Activated CD8-positive, alpha-beta memory T cell treated with anti-CD3 and anti-CD28 coated beads, Interleukin-2, amount 50 U/mL, for 24 hours (primary cell): ENCODE data around the gene SNX6.
"Not testable (repeated sequence)": the region's sequence is repeated elsewhere in the genome, so short reads cannot be mapped to it uniquely, and the experiment has no call there.

Experiments
- DNase-seq: peaks from one replicate; pipeline ENCODE4 v3.0.0-alpha.2; 2020; ENCODE audit errors: extremely low read depth

Gene SNX6

GRCh38 chr14:34634360-34634771, 4.4 kb upstream of the SNX6 start:
- DNase-seq = not testable (repeated sequence)

GRCh38 chr14:34633742-34634141, 3.8 kb upstream of the SNX6 start:
- no peak for DNase-seq

GRCh38 chr14:34632411-34632978, 2.5 kb upstream of the SNX6 start:
- no peak for DNase-seq

- no peak for DNase-seq
Observed at GRCh38 chr14:34629344-34629656, 648 bp downstream of the SNX6 start.

GRCh38 chr14:34628681-34629135, 1.2 kb downstream of the SNX6 start:
- no peak for DNase-seq

GRCh38 chr14:34623506-34623905, 6.4 kb downstream of the SNX6 start:
- no peak for DNase-seq

GRCh38 chr14:34620839-34621238, 9.1 kb downstream of the SNX6 start:
- DNase-seq = no peak

- DNase-seq = no peak
Observed at GRCh38 chr14:34620115-34620514, 9.8 kb downstream of the SNX6 start.

GRCh38 chr14:34619471-34619870, 10.5 kb downstream of the SNX6 start:
- no peak for DNase-seq

GRCh38 chr14:34616360-34616759, 13.6 kb downstream of the SNX6 start:
- DNase-seq = no peak

GRCh38 chr14:34615507-34615906, 14.4 kb downstream of the SNX6 start:
- DNase-seq = no peak

- no peak for DNase-seq
Observed at GRCh38 chr14:34614638-34615037, 15.3 kb downstream of the SNX6 start.

- no peak for DNase-seq
Observed at GRCh38 chr14:34610101-34610500, 19.8 kb downstream of the SNX6 start.

GRCh38 chr14:34605461-34605860, 24.5 kb downstream of the SNX6 start:
- no peak for DNase-seq

- no peak for DNase-seq
Observed at GRCh38 chr14:34604995-34605394, 25.0 kb downstream of the SNX6 start.

- no peak for DNase-seq
Observed at GRCh38 chr14:34596891-34597290, 33.1 kb downstream of the SNX6 start.

- no peak for DNase-seq
Observed at GRCh38 chr14:34593740-34594375, 36.1 kb downstream of the SNX6 start.

GRCh38 chr14:34592623-34593022, 37.3 kb downstream of the SNX6 start:
- no peak for DNase-seq

- no peak for DNase-seq
Observed at GRCh38 chr14:34583525-34583924, 46.4 kb downstream of the SNX6 start.

- DNase-seq = no peak
Observed at GRCh38 chr14:34582117-34582680, 47.7 kb downstream of the SNX6 start.

- DNase-seq = no peak
Observed at GRCh38 chr14:34580381-34580780, 49.6 kb downstream of the SNX6 start.

GRCh38 chr14:34571771-34572170, 58.2 kb downstream of the SNX6 start:
- no peak for DNase-seq

GRCh38 chr14:34569750-34570149, 60.2 kb downstream of the SNX6 start:
- DNase-seq = no peak

- DNase-seq = no peak
Observed at GRCh38 chr14:34568803-34569202, 61.1 kb downstream of the SNX6 start.
